Activated T-cell treated with anti-CD3 and anti-CD28 coated beads, Interleukin-2, amount 50 U/mL, for 1 hour (primary cell): Measurements from ENCODE around the gene STXBP1.
"Not testable (repeated sequence)": the region's sequence is repeated elsewhere in the genome, so short reads cannot be mapped to it uniquely, and the experiment has no call there.

Experiments
- DNase-seq: peaks from one replicate; pipeline ENCODE4 v3.0.0-alpha.2; 2020

The STXBP1 gene

GRCh38 chr9:127611899-127612790 is at the start of gene STXBP1:
Gene STXBP1, plus strand, starts transcription at chr9:127612277. Its CDS starts 127 bp downstream, at chr9:127612404.
- peak; percentile 88 for DNase-seq

- DNase-seq, result no peak
Observed at GRCh38 chr9:127562279-127562796, 49.7 kb upstream of the STXBP1 start.

- DNase-seq, result no peak
Observed at GRCh38 chr9:127562841-127563401, 49.2 kb upstream of the STXBP1 start.

GRCh38 chr9:127563579-127563978 is 48.5 kb upstream of the STXBP1 start:
- no peak for DNase-seq

- no peak for DNase-seq
Observed at GRCh38 chr9:127565231-127565630, 46.8 kb upstream of the STXBP1 start.

GRCh38 chr9:127566351-127567001 is 45.6 kb upstream of the STXBP1 start:
- DNase-seq, result no peak

GRCh38 chr9:127567035-127567729 is 44.9 kb upstream of the STXBP1 start:
- DNase-seq, result no peak

- peak; percentile 46 for DNase-seq
Observed at GRCh38 chr9:127567730-127568617, 44.1 kb upstream of the STXBP1 start.

GRCh38 chr9:127568618-127568970 is 43.5 kb upstream of the STXBP1 start:
- no peak for DNase-seq

GRCh38 chr9:127568971-127569885 is 42.8 kb upstream of the STXBP1 start:
- peak; percentile 80 for DNase-seq

- no peak for DNase-seq
Observed at GRCh38 chr9:127569886-127570401, 42.1 kb upstream of the STXBP1 start.

- DNase-seq, result no peak
Observed at GRCh38 chr9:127570533-127571111, 41.5 kb upstream of the STXBP1 start.

- no peak for DNase-seq
Observed at GRCh38 chr9:127571971-127572370, 40.1 kb upstream of the STXBP1 start.

- no peak for DNase-seq
Observed at GRCh38 chr9:127572961-127573721, 38.9 kb upstream of the STXBP1 start.

- no peak for DNase-seq
Observed at GRCh38 chr9:127574072-127574993, 37.7 kb upstream of the STXBP1 start.

GRCh38 chr9:127575875-127576778 is 36.0 kb upstream of the STXBP1 start:
- no peak for DNase-seq

GRCh38 chr9:127577194-127577593 is 34.9 kb upstream of the STXBP1 start:
- not testable (repeated sequence) for DNase-seq
